Epidermal melanocyte (primary cell): ENCODE data around the gene P4HA2.

Experiments
- DNase-seq: peaks from one replicate; pipeline ENCODE4 v3.0.0; 2011; ENCODE audit warnings: low spot score; ENCODE audit not compliant: insufficient read length

Gene P4HA2

DNA sequence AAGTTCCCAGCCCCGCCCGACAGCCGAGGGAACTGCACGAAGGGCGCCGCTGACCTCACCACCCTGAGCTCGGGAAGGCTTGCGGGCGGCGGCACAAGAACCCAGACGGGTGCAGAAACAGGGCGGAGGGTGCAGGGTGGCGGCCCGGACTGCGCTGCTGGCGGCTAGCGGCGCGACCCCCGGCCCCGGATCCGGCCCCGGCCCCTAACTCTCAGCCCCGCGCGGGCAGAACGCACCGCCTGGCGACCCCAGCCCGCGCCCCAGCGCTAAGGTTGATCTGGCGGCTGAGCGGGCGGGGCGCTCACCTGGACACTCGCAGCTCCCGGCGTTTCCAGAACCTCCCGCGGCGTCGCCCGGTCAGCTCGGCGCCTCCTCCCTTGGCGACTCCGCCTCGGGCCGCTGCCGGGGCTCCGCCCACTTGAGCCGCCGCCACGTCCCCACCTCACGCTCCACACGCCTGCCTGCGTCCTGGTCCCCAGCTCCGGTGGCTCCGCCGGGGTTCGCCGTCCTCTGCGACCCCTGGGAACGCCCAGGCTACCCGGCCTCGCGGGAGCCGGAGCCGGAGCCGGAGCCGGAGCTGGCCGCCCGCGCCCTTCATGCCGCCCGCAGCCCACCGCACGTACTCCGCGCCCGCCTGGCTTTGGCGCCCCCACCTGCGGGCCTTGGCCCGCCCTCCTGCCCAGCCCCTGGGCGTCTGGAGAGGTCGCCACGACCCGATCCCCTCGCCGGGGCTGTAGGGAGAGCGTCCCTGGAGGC lies at the start of gene P4HA2:
Gene P4HA2, minus strand, starts transcription at position 369 of the 756 bp plus-strand sequence. CDS start 9,227 bp downstream, outside the sequence.
- peak; percentile 62 for DNase-seq

DNA sequence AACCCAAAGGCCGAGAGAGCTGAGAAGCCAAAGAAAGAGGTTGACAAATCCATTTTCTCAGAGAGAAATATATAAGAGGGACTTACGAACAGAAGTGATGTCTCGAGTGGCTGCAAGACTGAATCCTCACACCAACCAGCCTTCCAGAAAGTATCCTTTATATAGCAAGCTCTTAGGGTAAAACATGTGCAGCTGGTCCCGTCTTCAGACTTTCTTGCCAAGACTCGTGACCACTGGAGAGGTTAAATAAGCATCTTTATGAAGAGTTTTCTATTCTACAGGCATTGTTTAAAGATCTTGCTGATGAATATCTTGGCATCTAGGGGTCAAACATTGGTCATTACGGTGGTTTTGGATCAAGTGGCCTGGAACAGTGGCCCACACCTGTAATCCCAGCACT lies 49.6 kb upstream of the P4HA2 start:
- DNase-seq = no peak

DNA sequence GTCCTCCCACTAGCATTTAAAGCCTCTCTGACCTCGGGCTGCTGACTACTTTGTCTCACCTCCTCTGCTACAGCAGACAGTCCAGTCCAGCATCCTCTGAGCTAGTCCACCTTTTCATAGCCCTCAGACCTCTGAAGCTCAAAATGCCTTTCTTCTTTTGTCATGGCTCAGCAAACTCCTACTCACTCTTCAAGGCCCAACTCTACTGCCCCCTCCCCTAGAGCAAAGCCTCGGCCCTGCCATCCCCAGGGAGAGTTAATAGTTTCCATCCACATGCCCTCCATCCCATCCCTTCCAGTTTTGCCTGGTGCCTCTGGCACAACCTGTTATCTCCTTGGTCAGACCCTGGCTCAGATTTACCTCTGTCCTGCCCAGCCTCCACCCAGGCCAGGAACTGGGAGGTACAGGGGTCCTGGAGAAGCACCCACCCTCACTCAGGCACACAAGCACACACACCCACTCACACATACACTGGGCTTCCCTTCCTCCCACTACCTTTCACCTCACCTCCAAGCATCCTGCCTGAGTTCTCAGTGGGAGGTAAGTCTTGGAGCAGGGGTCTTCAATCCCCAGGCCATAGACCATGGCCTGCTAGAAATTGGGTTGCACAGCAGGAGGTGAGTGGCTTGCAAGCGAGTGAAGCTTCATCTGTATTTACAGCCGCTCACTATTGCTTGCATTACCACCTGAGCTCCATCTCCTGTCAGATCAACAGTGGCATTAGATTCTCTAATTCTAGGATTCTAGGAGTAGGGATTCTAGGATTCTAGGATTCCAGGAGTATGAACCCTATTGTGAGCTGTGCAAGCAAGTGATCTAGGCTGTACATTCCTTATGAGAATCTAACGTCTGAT lies 47.9 kb upstream of the P4HA2 start:
- DNase-seq = no peak

DNA sequence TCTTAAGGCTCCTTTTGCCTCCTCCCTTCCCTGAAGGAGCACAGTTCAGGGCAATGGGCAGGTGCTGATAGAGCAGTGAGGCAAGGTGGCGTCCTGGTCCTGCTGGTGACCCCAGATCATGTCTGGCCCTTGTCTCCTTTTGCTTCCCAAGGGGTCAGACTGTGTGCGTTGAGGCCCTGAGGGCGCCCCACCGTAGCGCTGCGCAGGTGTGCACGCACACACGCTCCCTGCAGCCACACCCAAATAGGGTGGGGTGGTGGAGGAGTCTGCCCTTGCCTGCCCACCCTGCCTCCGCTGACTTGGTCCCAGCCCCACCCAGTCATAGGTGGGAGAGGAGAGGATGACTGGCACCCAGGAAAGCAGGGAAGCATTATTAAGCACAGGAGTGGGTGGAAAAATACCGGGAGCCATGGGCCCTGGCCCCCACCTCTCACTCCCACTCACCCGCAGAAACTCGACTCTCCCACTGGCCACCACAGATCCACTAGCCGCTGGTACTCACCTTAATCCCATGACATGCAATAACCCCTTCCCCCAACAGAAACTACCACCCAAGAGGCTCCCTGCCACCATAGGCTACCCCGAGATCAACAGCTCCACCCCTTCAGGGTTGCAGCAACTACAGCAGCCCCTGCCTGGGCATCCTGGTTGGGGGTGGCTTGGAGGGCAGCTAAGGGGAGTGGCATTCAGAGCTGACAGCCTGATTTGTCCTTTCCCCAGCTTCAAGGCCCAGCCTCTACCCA lies 46.6 kb upstream of the P4HA2 start:
- no peak for DNase-seq

DNA sequence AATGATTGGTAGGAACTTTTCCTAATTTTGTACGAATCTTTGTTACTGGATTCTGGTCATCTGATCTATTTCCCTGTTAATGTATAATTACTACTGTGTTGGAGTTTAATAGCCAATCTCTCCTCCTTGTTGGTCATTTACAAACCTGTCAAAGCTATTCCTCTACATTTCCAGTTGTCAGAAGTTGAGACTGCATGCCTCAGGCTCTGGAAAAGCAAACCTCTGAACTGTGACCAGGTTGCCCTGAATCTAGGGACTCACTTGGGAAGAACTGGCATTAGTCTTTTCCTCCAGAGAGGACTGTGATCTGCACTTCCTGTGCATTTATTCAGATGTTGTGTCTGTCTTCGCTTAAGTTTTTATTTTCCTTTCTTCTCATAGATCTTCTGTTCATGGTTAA lies 46.0 kb upstream of the P4HA2 start:
- no peak for DNase-seq

DNA sequence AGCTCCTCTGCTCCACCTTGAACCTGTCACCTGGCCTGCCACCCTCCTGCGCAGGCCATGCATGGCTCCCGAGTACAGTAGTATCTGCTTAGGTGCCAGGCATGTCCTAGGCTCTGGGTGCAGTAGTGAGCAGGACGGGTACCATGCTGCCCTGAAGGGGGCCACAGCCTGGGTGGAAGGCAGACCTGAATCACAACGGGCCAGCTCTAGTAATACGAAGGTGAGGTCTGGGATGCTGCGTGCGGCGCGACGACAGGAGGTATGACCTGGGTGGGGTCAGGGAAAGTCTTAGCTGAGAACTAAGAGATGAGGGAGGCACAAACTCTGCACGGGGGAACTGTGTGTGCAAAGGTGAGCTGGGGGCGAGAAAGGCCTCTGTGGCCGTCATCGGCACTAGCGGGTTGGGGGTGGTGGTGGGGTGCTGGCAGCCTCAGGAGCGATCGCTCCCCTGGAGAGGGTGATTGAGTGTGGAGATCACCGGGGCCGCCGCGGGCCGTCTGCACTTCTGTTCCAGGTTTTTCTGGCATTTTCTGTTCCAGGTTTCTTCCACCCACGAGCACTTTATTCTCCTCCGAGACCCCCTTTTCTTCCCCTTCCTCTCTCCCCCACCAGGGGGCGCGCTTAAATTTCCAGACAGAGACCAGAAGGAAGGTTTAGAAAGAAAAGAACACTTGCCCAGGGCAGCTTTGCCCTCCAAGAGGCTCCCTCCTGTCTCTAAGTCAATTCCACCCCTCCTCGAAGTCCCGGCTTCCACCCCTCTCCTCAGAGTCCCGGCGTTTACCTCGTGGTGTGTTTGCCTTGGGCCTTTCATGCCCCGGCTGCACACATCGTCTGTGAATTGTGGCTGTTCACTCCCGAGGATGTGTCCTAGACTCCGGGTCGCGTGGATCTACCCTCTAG lies 44.9 kb upstream of the P4HA2 start:
- DNase-seq = peak; percentile 57

DNA sequence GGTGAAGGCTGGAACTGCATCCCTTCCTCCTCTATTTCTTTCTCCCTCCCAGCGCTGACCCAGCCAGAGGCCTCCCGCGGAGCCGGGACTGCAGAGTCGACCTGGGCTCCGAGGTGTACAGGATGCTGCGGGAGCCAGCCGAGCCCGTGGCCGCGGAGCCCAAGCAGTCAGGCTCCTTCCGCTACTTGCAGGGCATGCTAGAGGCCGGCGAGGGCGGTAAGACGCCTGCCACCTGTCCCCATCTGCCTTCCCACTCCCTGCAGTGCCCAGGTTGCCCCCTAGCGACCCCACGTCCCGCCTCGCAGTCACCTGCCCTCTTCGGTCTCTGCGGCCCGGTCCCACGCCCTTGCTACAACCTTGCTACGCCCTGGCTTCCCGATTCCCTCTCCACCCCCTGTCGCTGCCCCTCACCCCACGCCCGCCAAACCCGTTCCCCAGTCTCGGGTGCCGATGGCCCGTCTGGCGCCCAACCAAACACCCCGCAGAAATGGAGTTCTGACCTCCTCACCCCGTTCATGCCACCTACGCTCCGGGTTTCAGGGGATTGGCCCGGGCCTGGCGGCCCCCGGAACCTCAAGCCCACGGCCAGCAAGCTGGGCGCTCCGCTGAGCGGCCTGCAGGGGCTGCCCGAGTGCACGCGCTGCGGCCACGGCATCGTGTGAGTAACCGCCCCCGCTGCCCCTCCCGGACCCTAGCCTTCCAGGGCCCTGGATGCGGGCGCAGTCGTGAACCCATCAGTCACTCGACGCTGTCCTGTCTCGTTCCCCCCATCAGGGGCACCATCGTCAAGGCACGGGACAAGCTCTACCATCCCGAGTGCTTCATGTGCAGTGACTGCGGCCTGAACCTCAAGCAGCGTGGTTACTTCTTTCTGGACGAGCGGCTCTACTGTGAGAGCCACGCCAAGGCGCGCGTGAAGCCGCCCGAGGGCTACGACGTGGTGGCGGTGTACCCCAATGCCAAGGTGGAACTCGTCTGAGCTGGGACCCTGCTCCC lies 43.9 kb upstream of the P4HA2 start:
- no peak for DNase-seq

DNA sequence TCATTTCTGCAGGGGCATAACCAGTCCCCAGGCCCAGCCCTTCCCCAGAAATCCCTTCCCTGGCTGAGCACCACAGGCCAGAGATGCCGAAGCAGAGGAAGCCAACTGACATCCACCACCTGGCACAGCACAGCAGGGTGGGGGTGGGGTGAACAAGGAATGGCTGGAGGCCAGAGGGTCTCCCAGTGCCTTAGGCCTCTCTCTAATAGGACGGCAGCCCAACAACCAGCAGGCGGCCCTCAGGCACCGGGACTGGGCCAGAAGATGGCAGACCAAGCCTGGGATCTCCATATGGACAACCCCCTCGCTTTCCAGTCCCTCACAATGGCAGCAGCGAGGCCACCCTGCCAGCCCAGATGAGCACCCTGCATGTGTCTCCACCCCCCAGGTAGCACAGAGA lies 43.1 kb upstream of the P4HA2 start:
- DNase-seq = no peak

DNA sequence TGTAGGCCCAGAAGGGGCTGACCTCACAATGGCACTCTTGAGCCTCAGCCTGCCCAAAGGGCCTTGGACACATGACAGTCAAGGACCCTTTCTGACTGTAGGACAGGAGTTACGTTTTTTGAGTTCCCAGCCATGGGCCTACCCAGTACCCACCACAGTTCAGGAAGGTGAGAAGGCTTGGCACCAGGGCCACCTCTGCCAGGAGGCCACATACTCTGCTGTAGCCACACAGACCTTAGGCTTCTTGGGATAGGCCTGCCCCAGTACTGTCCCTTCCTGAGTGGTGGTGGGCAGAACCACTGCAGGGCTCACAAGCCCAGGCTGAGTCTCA lies 42.6 kb upstream of the P4HA2 start:
- no peak for DNase-seq

DNA sequence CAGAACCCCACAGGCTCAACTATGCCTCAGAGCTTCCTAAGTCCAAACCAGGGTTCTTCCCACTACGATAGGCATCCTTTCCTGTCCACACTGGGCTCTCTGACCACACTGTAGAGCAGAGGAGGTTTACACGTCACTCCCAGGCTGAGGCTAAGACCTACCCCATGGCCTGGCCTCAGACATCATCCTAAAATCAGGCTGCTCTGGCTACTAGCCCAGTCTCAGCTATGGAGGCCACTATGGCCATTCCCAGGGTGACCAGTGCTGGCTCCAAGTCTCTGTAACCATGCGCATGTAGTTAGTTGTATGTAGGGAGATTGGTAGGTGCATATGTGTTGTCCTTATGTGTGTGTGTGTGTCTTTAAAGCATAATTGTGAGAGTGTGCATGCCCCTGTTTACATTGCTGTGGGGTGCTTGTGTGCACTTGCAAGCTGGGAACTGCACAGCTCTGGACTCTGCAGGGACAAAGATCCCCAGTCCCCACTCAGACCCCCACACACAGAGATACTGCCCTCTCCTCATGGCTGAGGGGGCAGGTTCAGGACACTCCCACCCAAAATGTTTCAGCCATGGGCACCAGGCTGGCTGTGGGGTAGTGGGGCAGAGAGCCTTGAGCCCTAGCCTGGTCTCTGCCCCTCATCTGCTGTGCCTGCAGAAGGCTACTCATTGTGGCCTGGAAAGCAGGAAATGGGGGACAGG lies 42.1 kb upstream of the P4HA2 start:
- DNase-seq = no peak

DNA sequence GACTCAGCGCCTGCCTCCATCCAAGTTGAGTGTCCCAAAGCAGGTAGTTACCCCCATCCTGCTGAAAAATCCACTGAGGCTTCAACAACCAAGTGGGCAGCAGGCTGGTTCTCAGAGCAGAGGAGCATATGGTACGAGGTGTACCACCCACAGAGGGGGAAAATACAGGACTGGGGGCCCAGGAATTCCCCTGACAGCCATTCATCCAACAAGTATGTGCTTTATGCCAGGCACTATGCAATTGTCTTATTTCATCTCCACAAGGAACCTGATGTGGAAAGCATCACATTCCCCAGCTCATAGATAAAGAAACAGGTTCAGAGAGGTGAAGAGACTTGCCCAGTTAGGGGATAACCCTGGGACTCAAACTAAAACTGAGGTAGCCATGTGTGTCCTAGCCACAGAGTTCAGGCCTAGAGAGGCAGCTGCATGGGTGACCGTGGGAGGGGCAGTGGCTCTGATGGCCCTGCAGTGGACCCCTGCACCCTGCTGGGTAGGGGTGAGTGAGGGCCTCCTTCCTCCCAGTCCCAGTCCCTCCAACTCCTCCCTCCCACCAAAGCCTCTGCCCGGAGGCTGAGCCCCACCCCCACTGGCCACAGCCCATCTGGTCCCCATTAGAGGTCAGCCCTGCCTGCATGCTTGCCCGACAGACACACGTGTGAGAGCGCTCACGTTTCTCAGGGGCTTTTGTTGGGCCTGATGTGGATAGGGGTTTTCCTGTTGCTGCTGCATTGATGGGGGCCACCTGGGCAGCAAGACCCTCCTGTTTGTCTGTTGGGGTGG lies 41.3 kb upstream of the P4HA2 start:
- no peak for DNase-seq

DNA sequence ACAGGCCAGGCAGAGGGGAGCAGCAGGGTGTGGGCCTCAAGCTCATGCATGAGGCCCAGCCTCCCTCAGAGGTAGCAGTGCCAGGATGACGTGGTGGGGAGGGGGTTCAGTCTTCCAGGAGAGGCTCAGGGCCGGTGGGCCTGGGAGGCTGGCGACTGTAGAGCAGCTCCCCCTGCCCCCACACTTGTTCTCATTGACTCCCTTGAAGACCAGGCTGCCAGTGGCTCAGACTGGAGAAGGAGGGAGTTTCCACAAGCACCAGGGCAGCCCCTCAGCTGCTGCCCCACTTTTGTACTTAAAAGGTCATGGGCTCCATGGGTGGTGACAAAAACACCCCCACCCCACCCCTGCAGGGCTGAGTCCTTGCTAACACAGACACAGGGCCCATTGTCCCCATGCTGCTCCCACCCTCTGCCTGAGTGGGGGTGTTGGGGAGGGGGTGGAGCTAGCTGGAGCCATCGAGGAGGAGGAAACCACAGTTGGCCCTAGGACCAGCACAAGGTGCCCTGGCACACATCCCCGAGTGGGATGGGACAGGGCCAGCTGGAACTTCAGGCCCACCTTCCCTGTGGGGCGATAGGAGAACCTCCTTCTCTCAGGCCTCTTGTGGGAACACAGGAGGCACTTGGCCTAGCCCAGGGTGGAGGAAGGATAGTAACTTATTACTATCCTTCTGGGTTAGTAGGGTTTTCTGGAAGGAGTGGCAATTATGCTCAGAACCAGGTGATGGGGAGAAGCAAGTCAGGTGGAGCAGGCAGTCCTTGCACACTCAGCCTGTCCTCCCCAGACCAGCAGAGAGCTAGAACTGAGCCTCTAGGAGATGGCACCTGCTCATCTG lies 40.5 kb upstream of the P4HA2 start:
- no peak for DNase-seq

DNA sequence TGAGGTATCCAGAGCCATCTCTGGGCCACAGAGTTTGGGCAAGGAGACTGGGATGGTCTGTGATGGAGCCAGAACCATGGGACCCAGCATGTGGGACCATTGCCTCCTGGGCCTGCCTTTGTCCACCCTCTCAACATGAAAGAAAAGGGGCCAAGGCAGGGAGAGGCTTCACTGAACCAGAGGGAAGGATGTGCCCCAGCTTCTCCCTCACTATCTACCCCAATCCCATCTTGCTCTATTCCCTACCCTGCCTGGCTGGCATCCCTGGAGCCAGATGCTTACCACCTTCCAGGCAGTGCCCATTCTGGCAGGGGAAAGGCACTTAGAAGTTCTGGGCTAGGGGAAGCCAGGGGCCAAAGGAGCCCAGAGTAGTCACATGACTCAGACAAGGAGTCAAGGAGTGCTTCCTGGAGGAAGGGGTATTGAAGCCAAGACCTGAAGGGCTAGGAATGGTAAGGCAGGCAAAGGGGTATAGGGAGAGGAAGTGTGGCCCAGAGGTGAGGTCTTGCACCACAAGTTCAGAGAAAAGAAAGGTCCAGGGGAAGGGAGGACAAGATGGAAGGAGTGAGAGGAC lies 39.6 kb upstream of the P4HA2 start:
- no peak for DNase-seq

DNA sequence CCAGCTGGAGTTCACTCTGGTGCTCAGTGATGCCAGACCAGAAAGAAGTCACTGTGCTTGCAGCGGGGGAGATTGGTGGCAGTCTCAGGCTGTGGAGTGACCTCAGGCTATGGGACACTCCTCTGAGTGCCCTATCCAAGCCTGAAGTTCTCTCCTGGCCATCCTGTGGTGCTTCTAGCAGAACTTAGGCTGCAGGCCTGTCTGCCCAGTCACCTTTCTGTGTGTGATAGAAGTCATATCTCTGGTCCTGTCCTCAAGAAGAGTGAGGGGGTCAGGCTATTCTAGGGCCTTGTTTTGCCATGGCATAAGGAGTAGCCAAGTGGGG lies 39.1 kb upstream of the P4HA2 start:
- no peak for DNase-seq

DNA sequence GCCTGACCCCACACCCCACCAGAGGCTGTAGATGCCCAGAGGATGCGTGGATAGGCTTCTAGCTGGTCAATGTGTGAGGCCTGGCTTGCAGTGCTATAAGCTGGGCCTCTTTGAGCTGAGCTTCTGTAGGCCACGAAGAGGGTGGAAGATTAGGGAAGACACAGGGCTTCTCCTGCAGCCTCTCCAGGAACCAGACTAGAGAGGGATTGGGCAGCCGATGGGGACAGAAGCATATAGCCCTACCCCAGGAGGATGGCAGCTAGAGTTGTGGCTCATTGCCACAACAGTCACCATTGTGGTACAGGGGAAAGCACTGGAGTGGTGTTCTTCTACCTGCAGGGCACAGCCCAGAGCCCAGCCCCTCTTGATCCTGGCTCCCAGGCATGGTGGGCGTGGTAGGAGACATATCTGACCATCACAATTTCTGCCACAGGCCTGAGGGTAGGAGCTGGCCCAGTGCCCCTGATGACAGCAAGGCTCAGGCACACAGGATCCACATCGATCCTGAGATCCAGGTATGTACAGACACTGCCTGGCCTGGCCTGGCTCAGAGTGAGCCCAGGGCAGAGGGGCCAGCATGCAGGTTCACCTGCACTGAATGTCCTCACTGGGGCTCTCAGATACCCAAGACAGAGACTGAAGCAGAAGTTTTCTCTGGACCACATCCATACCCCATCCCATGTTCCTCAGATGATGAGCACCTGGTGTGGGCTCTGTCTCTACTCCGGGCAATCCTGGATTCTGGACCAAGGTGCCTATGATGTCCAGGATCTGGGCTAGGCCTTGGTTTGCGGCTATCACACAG lies 38.6 kb upstream of the P4HA2 start:
- DNase-seq = no peak

DNA sequence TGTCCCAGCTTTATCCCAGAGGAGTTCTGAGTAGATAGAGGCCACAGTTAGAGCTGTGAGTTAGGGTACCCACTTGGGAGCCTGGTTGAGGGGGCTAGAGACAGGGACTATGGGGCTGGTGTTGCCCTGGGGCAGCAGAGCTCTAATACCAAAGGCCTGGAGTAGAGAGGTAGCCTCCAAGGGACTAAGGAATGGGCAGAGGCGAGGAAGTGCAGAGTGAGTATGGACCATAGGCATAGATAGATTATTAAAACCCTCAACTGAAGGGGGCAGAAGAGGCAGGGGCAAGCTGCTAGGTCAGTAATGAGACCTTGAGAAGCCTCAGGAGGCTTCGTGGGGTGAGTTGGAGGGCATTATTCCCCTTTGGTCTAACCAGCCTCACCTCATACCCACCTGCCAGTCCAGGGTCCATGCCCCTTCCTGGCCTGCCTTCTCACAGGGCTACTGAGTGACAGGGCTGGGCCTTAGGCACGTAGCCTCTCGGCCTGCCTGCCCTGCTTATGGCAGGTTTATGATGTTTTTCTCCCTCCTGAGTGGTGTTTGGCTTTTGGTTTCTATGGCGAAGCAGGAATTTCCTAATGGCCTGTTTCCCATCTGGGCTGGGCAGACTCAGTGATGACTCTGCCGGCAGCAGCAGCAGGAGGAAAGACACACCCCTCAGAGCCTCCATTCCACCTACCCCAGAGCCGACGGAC lies 37.8 kb upstream of the P4HA2 start:
- DNase-seq = peak; percentile 74
